ENCODE data around the gene RASAL1. TPM values are rescaled to one million over a fixed set of nuclear protein-coding genes. Genes with fewer than 3 reads are reported as not detected.
"Not testable (repeated sequence)": the region's sequence is repeated elsewhere in the genome, so short reads cannot be mapped to it uniquely, and the experiment has no call there.

RASAL1 gene
- total RNA-seq, 1 donor from 2014 or later: not detected

DNA sequence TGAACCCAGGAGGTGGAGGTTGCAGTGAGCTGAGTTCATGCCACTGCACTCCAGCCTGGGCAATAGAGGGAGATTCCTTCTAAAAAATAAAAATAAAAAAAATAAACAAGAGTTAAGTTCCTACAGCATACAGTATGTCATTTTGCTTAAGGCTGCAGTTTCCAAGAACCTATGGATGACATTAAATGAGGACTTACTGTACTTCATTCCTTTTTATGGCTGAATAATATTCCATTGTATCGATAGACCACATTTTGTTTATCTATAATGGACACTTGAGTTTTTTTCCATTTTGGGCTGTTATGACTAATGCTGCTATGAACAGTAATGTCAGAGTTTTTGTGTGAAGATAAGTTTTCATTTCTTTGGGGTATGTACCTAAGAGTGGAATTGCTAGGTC lies 17.4 kb downstream of the RASAL1 start:
- H3K4me3 Mint-ChIP-seq (ENCODE audit: unreplicated experiment): no peak overlapping the region

DNA sequence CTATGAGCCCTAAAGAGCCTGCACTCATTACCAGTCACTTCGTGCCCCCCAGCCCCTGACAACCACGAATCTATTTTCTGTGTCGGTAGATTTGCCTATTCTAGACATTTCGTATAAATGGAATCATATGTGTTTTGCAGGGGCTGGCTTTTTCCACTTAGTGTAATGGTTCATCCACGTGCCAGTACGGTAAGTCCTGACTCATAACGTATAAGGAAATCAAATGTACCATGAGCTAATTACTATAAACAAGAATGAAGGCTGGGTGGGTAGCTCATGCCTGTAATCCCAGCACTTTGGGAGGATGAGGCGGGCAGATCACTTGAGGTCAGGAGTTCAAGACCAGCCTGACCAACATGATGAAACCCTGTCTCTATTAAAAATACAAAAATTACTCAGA lies 17.9 kb downstream of the RASAL1 start:
- H3K4me3 Mint-ChIP-seq (ENCODE audit: unreplicated experiment); H3K27me3 Mint-ChIP-seq (ENCODE audit: unreplicated experiment); H3K9me3 Mint-ChIP-seq (ENCODE audit: unreplicated experiment); DNase-seq; H3K36me3 Mint-ChIP-seq (ENCODE audit: unreplicated experiment); H3K4me1 Mint-ChIP-seq (ENCODE audit: low read depth, unreplicated experiment); H3K27ac Mint-ChIP-seq (ENCODE audit: unreplicated experiment): not testable (repeated sequence)

More for the DNA sequence above, 17.4 kb downstream of the RASAL1 start:
- H3K27me3 Mint-ChIP-seq (ENCODE audit: unreplicated experiment): peaks cover 7% of the 10 kb centered on the region
- DNase-seq: no peak
- peaks cover 5% of the 10 kb centered on the region for H3K36me3 Mint-ChIP-seq (ENCODE audit: unreplicated experiment)
- no peaks in the 10 kb centered on the region for H3K4me1 Mint-ChIP-seq (ENCODE audit: low read depth, unreplicated experiment)
- peaks cover 3% of the 10 kb centered on the region for H3K9me3 Mint-ChIP-seq (ENCODE audit: unreplicated experiment)
- TF ChIP-seq, protein P1, sequence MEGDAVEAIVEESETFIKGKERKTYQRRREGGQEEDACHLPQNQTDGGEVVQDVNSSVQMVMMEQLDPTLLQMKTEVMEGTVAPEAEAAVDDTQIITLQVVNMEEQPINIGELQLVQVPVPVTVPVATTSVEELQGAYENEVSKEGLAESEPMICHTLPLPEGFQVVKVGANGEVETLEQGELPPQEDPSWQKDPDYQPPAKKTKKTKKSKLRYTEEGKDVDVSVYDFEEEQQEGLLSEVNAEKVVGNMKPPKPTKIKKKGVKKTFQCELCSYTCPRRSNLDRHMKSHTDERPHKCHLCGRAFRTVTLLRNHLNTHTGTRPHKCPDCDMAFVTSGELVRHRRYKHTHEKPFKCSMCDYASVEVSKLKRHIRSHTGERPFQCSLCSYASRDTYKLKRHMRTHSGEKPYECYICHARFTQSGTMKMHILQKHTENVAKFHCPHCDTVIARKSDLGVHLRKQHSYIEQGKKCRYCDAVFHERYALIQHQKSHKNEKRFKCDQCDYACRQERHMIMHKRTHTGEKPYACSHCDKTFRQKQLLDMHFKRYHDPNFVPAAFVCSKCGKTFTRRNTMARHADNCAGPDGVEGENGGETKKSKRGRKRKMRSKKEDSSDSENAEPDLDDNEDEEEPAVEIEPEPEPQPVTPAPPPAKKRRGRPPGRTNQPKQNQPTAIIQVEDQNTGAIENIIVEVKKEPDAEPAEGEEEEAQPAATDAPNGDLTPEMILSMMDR (IDR thresholded peaks at IDR 0.05; ENCODE audit: partially characterized antibody, unreplicated experiment): no peak
- no peak overlapping the region for H3K27ac Mint-ChIP-seq (ENCODE audit: unreplicated experiment)

DNA sequence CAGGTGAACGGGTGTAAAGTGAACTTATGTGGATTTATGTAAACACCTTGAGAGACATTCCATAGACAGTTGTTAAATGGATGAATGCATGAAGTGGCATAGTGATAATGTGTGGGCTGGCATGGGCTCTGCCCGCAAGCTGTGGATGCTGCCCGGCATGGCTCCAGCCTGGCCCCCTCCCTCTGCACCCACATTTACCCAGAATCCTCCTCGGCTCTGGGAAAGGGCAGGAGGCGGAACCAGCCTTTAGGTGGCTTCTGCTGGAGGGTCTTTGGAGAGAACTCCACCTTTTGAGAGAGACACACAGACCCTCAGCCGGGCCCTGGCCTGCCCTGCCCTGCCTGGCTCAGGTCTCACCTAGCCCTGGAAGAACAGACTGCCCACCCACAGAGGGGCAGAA lies 18.7 kb downstream of the RASAL1 start:
- Mint-ChIP-seq H3K4me1 (ENCODE audit: low read depth, unreplicated experiment) (no peaks in the 10 kb centered on the region), H3K27ac (ENCODE audit: unreplicated experiment) (no peak overlapping the region), H3K27me3 (ENCODE audit: unreplicated experiment) (peaks cover 8% of the 10 kb centered on the region), H3K4me3 (ENCODE audit: unreplicated experiment) (no peak overlapping the region), H3K9me3 (ENCODE audit: unreplicated experiment) (peaks cover 2% of the 10 kb centered on the region), H3K36me3 (ENCODE audit: unreplicated experiment) (no peaks in the 10 kb centered on the region)
- TF ChIP-seq, protein P1 (IDR thresholded peaks at IDR 0.05; ENCODE audit: partially characterized antibody, unreplicated experiment): no peak
- no peak for DNase-seq

DNA sequence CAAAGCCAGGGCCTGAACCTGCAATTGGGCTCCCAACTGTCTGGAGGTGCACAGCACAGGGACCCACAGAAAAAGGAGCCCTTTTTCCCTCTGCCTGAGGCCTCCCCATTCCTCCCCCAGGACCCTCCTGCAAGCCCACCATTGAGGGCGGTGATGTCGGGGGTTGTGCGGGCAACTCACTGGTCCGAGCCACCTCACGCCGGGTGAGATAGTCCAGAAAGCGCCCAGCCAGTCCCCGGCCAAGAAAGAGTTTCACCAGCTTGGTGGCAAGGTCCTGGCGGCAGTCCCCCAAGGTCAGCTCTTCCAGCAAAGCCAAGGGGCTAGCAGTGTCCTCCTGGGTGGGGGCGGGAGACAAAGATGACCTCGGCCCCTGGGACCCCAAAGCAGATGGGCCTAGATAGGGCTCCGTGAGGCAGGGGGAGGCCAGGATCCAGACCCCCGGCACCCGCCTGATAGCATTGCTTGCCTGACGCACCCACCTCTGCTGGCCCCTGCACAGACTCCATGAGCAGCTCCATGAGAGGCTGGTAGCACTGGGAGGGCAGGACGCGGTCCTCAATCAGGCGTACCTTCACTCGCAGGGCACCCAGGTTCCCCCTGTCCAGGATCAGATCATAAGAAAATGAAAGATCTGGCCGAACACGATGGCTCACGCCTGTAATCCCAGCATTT lies 20.0 kb downstream of the RASAL1 start:
- Mint-ChIP-seq H3K4me1 (ENCODE audit: low read depth, unreplicated experiment) (no peaks in the 10 kb centered on the region), H3K36me3 (ENCODE audit: unreplicated experiment) (no peaks in the 10 kb centered on the region), H3K27ac (ENCODE audit: unreplicated experiment) (no peak overlapping the region), H3K4me3 (ENCODE audit: unreplicated experiment) (no peak overlapping the region), H3K9me3 (ENCODE audit: unreplicated experiment) (peaks cover 2% of the 10 kb centered on the region), H3K27me3 (ENCODE audit: unreplicated experiment) (peaks cover 8% of the 10 kb centered on the region)
- no peak for DNase-seq
- TF ChIP-seq, protein P1 (IDR thresholded peaks at IDR 0.05; ENCODE audit: partially characterized antibody, unreplicated experiment): no peak

DNA sequence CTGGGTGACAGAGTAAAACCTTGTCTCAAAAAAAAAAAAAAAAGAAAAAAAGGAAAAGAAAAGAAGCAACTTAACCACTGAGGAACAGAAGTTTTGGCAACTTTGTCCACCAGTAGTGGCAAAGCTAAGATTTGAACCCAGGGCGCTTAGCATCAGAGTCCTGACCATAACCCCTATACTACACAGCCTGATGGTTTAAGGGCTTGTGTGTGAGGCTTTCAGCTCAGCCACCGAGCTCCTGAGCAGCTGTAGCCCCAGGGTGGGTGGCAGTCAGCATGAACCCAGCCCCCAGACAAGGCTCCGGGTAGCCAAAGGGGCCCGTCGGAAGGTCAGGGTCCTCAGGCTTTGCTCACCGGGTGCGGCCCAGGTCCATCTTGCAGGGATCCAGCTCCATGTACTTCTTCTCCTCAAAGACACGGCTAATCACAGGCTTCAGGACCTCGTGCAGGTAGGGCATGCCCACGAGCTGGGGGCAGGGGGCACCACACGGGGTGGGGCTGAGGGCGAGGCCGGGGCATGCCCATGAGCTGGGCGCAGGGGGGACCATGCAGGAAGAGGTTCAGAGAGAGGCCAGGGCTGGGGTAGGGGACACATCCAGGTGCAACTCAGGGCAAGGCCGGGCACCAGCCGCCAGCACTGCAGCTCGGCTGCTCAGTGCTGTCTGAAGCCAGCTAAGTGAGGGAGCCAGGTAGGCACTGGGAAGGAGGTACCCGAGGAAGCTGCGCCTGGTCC lies 20.9 kb downstream of the RASAL1 start:
- Mint-ChIP-seq H3K27ac (ENCODE audit: unreplicated experiment) (no peak overlapping the region), H3K27me3 (ENCODE audit: unreplicated experiment) (peaks cover 8% of the 10 kb centered on the region), H3K4me1 (ENCODE audit: low read depth, unreplicated experiment) (no peaks in the 10 kb centered on the region), H3K4me3 (ENCODE audit: unreplicated experiment) (no peak overlapping the region), H3K9me3 (ENCODE audit: unreplicated experiment) (peaks cover 2% of the 10 kb centered on the region), H3K36me3 (ENCODE audit: unreplicated experiment) (no peaks in the 10 kb centered on the region)
- DNase-seq: no peak
- TF ChIP-seq, protein P1 (IDR thresholded peaks at IDR 0.05; ENCODE audit: partially characterized antibody, unreplicated experiment): no peak
